GM12891 (cell line): ENCODE measurements around the gene RAP1GAP.

Experiments used
- DNase-seq: peaks from one replicate; pipeline ENCODE4 v3.0.0; 2011; ENCODE audit warnings: low spot score; ENCODE audit not compliant: insufficient read length
- FAIRE-seq: peaks from 2 replicates; lab custom pipeline; 2011; peaks lifted over from hg19 to GRCh38; lab: Jason Lieb, UNC
- PAX5 ChIP-seq: IDR thresholded peaks from 2 replicates; pipeline ENCODE4 v1.6.1; 2011; ENCODE audit warnings: low read length, moderate library complexity, mild to moderate bottlenecking; ENCODE audit not compliant: insufficient read depth, severe bottlenecking
- POLR2A ChIP-seq: IDR thresholded peaks from 2 replicates; pipeline ENCODE4 v1.6.1; 2011; ENCODE audit warnings: low read depth, low read length, control low read depth
- POLR2AphosphoS5 ChIP-seq: IDR thresholded peaks from 2 replicates; pipeline ENCODE4 v1.6.1; 2011; ENCODE audit warnings: low read depth, low read length, control low read depth
- POU2F2 ChIP-seq: IDR thresholded peaks from 2 replicates; pipeline ENCODE4 v1.6.1; 2011; ENCODE audit warnings: low read depth, mild to moderate bottlenecking, control low read depth, low read length, moderate library complexity
- SPI1 ChIP-seq: IDR thresholded peaks from 2 replicates; pipeline ENCODE4 v1.6.1; 2011; ENCODE audit warnings: low read depth, low read length, control low read depth
- TAF1 ChIP-seq: IDR thresholded peaks from 2 replicates; pipeline ENCODE4 v1.6.1; 2011; ENCODE audit warnings: low read depth, low read length, control low read depth

Gene RAP1GAP

DNA sequence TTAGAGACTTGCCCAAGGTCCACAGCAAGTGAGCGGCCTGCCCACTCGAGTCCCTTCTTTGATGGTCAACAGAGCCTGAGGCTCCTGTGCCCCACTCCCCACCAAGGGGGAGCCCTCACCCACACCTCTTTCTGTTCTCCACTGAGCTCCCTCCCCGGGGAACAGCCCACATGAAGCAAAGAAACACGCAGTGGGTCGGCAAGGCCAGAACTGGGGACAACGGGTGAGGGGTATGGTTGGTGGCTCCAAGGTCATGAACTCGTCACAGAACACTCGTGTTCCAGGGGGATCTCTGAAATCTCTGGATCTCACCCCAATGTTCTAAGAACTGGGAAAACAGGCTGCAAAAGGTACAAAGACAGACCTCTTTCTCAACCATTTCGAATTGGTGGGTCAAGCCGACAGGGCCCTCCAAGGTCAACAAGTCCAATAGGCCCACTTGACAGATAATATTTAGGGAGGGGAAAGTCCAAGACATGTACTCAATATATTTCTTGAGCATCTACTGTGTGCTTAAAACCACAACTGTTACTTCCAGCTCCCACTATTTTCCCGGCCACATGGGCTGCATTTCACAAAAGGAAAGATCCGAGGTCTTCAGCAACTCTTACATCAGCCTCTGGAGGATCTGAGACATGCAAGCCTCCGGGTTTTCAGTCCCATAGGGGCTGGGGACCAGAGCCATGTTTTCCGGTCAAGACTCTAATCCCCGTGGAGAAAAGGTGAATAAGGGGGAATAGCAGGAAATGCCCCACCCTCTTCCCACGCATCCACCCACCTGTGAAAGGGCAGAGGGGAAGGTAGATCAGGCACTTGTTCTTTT lies 1.1 kb upstream of the RAP1GAP start:
- TF ChIP-seq POLR2AphosphoS5 (peak; percentile 6; the same call in 1 of the 2 replicates), SPI1 (no peak), POU2F2 (no peak), PAX5 (no peak)
- no peak for FAIRE-seq
- DNase-seq, result no peak

DNA sequence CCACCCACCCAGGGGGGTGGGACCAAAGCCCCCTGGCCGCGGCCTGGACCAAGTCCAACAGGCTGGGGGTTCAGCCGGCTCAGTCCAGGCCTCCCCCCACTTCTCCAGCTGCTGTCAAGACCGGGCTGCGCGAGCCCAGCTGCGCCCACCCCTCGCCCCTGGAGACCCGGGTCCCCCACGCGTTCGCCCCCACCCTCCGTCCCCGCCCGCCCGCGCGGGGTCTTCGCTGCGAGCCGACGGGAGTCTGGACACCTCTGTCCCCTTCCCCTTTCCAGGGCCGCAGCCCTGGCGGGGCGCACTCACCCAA lies 253 bp downstream of the RAP1GAP start:
- no peak for TF ChIP-seq SPI1
- TF ChIP-seq POLR2A, result no peak
- no peak for TF ChIP-seq PAX5
- no peak for TF ChIP-seq TAF1
- no peak for TF ChIP-seq POU2F2
- no peak for TF ChIP-seq POLR2AphosphoS5
- FAIRE-seq (no peak), DNase-seq (no peak)

DNA sequence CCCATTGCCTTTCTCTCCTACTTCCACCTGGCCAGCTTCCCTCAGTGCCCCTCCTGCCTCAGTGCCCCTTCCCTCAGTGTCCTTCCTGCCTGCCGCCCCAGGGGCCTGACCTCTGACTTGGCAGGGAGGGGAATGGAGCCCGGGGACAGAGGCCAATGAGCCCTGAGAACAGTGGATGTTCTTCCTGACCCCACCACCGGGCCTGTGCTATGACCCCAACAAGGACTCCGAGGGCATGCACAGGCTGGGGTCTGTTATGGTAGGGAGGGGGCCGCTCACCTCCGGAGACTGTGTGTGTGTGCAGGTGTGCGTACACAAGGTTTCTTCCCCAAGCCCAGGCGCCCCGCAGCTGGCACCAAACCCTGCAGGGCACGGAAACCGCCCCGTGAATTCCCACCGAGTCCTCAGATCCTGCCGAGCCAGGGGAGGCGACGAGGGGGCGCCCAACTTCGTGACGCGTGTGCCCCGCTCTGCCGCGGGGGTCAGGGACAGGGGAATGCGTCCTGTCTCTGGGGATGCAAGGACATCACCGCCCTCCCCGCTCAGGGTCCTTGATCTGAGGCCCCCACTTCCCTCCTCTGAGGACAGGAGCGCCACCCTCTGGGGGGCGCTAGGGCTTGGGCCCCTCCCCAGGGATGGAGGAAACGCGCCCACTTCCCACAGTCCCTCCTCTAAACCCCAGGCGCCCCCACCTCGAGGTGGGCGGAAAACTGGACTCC lies 766 bp downstream of the RAP1GAP start:
- FAIRE-seq, result no peak

DNA sequence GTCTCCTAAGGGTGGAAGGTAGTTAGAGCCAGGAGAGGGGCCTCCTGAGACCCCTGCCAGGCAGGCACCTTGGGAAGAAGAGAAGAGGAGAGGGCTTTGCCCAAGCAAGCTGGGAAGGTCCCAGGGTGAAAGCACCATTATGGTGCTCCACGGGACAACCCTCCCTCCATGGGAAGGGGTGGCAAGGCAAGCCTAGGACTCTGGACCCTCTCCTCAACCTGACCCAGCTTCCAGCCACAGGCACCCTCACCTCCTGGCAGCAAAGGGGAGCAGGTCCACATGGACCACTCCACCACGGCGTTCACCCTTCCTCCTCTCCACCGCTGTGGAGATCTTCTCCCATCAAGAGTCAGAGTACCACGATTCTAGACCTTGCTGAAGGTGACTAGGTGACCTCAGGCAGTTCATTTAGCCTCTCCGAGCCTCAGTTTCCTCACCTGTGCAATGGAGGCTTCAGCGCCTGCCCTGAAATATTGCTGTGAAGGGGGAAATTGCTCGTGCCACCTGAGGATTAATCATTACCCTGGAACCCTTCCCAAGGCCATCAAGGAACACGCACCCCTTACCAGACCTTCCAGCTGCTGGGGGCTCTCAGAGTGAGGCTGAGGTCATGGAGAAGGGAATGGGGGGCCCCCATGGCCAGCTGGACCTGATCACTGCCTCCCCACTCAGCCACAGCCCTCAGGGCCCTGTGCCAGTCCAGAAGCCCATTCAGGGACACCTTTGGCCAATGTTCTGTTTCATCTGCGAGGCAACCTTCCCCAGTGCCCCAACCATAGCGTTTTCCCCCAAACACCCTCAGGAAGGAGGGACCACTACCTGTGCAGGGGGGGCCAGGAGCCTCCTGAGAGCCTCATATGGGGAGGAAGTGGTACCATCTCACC lies 1.6 kb downstream of the RAP1GAP start:
- FAIRE-seq, result no peak
- DNase-seq, result no peak
- TF ChIP-seq SPI1, result no peak
- TF ChIP-seq POU2F2, result no peak
- no peak for TF ChIP-seq POLR2AphosphoS5
- TF ChIP-seq POLR2A, result no peak
- no peak for TF ChIP-seq TAF1
- TF ChIP-seq PAX5, result no peak

More for the DNA sequence above, 766 bp downstream of the RAP1GAP start:
- TF ChIP-seq TAF1 (no peak), POLR2AphosphoS5 (no peak), SPI1 (no peak), POLR2A (no peak), PAX5 (no peak), POU2F2 (no peak)
- no peak for DNase-seq

DNA sequence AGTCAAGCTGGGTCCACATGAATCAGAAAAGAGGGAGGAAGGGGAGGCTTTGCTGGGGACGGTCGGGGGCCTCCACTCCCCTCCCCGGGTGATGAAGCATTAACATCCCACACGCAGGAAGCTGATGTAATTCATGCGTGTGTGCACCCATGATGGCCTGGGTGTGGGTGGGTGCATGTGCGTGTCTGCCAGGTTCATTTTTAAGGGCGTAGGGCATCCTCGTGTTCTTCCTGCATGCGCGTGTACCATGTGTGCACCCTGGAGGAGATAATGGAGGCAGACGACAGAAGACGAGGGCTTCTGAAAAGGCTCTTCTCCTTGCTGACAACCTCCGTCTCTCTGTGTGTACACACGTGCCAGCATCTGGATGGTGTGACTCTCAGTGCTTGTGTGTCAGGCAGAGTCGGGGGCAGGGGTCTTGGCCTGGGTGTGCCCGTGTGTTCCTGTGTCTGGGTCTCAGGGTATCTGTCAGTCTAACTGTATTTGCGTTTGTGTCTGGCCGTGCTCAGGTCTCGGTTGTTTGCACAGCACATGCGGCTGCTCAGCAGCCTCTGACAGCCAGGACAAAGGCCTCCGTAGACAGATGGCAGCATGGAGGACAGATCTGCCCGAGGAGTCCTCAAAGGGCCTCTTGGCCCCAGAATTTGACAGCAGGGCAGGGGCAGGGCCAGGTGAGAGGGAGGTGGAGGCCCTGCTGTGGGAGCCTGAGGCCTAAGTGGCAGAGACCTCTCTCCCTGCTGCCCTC lies 2.4 kb downstream of the RAP1GAP start:
- TF ChIP-seq PAX5 (no peak), POLR2AphosphoS5 (no peak), TAF1 (no peak), POU2F2 (no peak), SPI1 (no peak), POLR2A (no peak)
- no peak for DNase-seq
- FAIRE-seq, result no peak

DNA sequence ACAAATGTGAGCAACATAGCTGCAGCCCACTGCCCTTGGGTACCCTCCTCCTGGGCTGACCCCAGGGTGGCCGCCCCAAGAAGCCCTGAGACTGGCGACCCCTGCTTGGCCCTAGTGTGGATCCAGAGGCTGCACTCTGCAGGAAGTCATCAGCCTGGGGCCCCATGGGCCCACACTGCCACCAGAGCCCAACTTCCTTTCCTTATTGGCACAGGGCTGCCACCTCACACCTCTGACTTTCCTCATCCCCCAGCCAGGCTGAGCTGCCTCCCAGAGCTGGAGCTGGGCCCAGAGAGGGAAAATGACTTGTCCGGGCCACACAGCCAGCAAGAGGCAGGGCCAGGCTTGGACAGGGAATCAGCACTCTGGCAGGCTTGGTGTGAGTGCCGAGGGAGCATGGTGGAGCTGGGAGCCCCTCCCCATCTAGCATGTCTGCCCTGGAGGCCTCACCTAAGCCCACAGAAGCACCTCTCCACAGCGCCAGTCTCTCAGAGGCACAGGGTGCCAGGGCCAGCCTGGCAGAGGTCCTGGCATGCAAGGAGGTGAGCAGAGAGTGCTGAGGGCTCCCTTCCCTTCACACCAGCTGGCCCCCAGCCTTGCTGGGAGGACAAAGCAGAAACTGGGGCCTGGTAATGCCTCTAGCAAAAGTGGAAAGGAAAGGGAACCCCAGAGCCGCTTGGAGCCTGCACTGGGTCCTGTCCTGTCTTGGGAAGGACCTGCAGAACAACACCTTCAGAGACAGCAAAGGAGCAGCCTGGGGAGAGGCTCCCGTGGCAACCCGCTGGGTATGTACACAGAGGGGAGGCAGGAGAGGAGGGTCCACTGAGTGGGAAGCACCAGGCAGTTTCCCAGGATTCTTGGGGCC lies 3.2 kb downstream of the RAP1GAP start:
- TF ChIP-seq POLR2AphosphoS5, result no peak
- no peak for TF ChIP-seq POLR2A
- no peak for TF ChIP-seq POU2F2
- no peak for TF ChIP-seq PAX5
- no peak for TF ChIP-seq TAF1
- no peak for TF ChIP-seq SPI1
- DNase-seq, result no peak
- no peak for FAIRE-seq

DNA sequence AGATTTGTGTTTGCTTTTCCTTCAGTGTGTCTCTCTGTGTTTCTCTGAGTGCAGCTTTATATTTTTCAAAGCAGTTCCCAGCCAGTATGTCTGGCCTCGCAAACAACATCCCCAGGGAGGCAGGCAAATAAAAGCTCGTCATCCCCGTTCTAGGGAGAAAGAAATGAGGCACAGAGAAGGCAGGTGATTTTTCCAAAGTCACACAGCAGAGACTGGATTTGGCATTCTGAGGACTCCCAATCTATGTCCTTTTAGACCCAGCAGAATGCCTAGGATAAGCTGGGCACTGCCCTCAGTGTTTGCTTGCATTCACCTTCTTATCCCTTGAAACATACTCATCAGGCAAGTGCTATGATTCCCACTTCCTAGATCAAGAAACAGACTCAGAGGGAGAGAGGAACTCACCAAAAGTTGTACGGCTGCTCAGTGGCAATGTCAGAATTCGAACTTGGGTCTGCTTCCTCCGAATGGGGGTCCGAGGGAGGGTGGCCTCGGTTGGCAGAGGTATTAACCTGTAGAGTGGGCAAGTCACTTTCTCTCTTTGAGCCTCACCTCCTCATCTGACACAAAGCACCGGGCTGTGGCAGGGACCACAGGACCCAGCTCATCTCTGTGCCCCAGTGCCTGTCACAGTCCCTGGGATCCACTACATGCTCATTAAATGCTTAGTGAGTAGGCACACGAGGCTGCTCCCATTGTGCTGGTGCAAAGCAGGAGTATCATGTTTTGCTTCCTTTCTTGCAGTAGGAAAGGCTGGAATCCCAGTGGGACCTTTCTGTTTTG lies 4.2 kb downstream of the RAP1GAP start:
- FAIRE-seq, result no peak
- DNase-seq, result no peak
- no peak for TF ChIP-seq SPI1
- no peak for TF ChIP-seq POU2F2
- no peak for TF ChIP-seq POLR2AphosphoS5
- no peak for TF ChIP-seq POLR2A
- no peak for TF ChIP-seq PAX5
- no peak for TF ChIP-seq TAF1
